Osteocyte (in vitro differentiated cells): ENCODE data around the gene GRAPL. TPM values are rescaled to one million over a fixed set of nuclear protein-coding genes. Genes with fewer than 3 reads are reported as not detected.
"Not testable (repeated sequence)": the region's sequence is repeated elsewhere in the genome, so short reads cannot be mapped to it uniquely, and the experiment has no call there.

Source experiments
- DNase-seq: peaks from one replicate; pipeline ENCODE4 v3.0.0; 2021; ENCODE audit warnings: mixed read lengths; ENCODE audit not compliant: unreplicated experiment; ENCODE audit errors: extremely low spot score
- H3K27ac Mint-ChIP-seq: one replicate; pipeline ENCODE4 v1.8.0; 2021; ENCODE audit warnings: mild to moderate bottlenecking, mixed read lengths; ENCODE audit not compliant: unreplicated experiment
- H3K27me3 Mint-ChIP-seq: one replicate; pipeline ENCODE4 v1.8.0; 2021; ENCODE audit warnings: mixed read lengths; ENCODE audit not compliant: unreplicated experiment
- H3K36me3 Mint-ChIP-seq: one replicate; pipeline ENCODE4 v1.8.0; 2021; ENCODE audit warnings: mixed read lengths; ENCODE audit not compliant: unreplicated experiment
- H3K4me1 Mint-ChIP-seq: one replicate; pipeline ENCODE4 v1.8.0; 2021; ENCODE audit warnings: mixed read lengths; ENCODE audit not compliant: unreplicated experiment
- H3K4me3 Mint-ChIP-seq: one replicate; pipeline ENCODE4 v1.8.0; 2021; ENCODE audit warnings: mild to moderate bottlenecking, moderate library complexity, mixed read lengths; ENCODE audit not compliant: unreplicated experiment
- H3K9me3 Mint-ChIP-seq: one replicate; pipeline ENCODE4 v1.8.0; 2021; ENCODE audit warnings: mixed read lengths; ENCODE audit not compliant: unreplicated experiment
- total RNA-seq: library from RNA; stranded (reverse); gene quantifications from 2 replicates; pipeline ENCODE4 v1.2.1, GENCODE V29; 2021

Gene GRAPL
- total RNA-seq, 1 donor from 2014 or later = not detected

- H3K9me3 Mint-ChIP-seq, H3K4me1 Mint-ChIP-seq, DNase-seq, H3K36me3 Mint-ChIP-seq, H3K4me3 Mint-ChIP-seq, H3K27me3 Mint-ChIP-seq, H3K27ac Mint-ChIP-seq: not testable (repeated sequence)
Measured at GRCh38 chr17:19202448-19202847, 75.1 kb downstream of the GRAPL start.

GRCh38 chr17:19203429-19203828, 76.0 kb downstream of the GRAPL start:
- not testable (repeated sequence) for H3K27ac Mint-ChIP-seq, H3K36me3 Mint-ChIP-seq, DNase-seq, H3K9me3 Mint-ChIP-seq, H3K4me1 Mint-ChIP-seq, H3K27me3 Mint-ChIP-seq, H3K4me3 Mint-ChIP-seq

Other genes starting within 250 kb of the GRAPL start
- gene SLC5A10, start 175.4 kb upstream of the GRAPL start, total RNA-seq = not detected in 2 replicates
- 4.1 and 4.7 TPM in 2 replicates for gene FAM83G, start 122.8 kb upstream of the GRAPL start, total RNA-seq
- not detected in 2 replicates for gene GRAP, start 80.6 kb upstream of the GRAPL start, total RNA-seq
- 49.5 and 54.7 TPM in 2 replicates for gene EPN2, start 109.8 kb downstream of the GRAPL start, total RNA-seq
- 15.8 and 16.5 TPM in 2 replicates for gene B9D1, start 235.1 kb downstream of the GRAPL start, total RNA-seq